K562 (cell line): ENCODE measurements around the gene MIP. TPM values are rescaled to one million over a fixed set of nuclear protein-coding genes. Genes with fewer than 3 reads are reported as not detected.

Experiments
- ELF2 ChIP-seq: fragments of 250-450 bp; sonication (Bioruptor Pico); IDR thresholded peaks from 2 replicates; pipeline ENCODE4 v1.5.0; 2021; ENCODE audit warnings: mild to moderate bottlenecking
- GATAD2B ChIP-seq: fragments of 450-650 bp; IDR thresholded peaks from 2 replicates; pipeline ENCODE4 v1.6.1; 2017; ENCODE audit warnings: mild to moderate bottlenecking, borderline replicate concordance
- MXD1 ChIP-seq: fragments of 250-450 bp; sonication (Bioruptor Pico); IDR thresholded peaks from 2 replicates; pipeline ENCODE4 v1.8.0; 2021; ENCODE audit warnings: borderline replicate concordance, mild to moderate bottlenecking, moderate library complexity; ENCODE audit not compliant: poor library complexity, severe bottlenecking
- POLR2G ChIP-seq: fragments of 200-400 bp; formaldehyde crosslinking; IDR thresholded peaks from 2 replicates; pipeline ENCODE4 v1.6.1; 2017; ENCODE audit warnings: low read depth, mild to moderate bottlenecking, antibody characterized with exemption, low read length, moderate library complexity
- POLR3A ChIP-seq: IDR thresholded peaks from 2 replicates; pipeline ENCODE4 v1.6.1; 2011; ENCODE audit warnings: borderline replicate concordance, mild to moderate bottlenecking, moderate library complexity; ENCODE audit not compliant: insufficient read length, insufficient read depth; ENCODE audit errors: extremely low read depth
- TEAD4 ChIP-seq, 2 experiments: sonication (generic) in 1 of 2; formaldehyde crosslinking in 1 of 2; IDR thresholded peaks; 2 replicates each; pipeline versions ENCODE4 v1.6.1 to v1.8.0; 2012 to 2022; ENCODE audit warnings: borderline replicate concordance in 1 of 2, inconsistent platforms in 1 of 2, low read length in 1 of 2, mild to moderate bottlenecking in 1 of 2, missing genetic modification reagents in 1 of 2
- ZNF589 ChIP-seq: fragments of 200-800 bp; sonication (Bioruptor generic); IDR thresholded peaks from 2 replicates; pipeline ENCODE4 v1.6.1; 2016; ENCODE audit warnings: low read depth, missing genetic modification characterization, missing compliant biosample characterization
- ZNF766 ChIP-seq: fragments of 200-800 bp; sonication (Bioruptor generic); conservative IDR thresholded peaks from 2 replicates; pipeline ENCODE4 v1.6.1; 2016; ENCODE audit warnings: missing genetic modification characterization, missing compliant biosample characterization
- polyA plus RNA-seq, 8 experiments: library from polyadenylated mRNA; depleted of rRNA in 4 of 8; stranded (reverse) in 5 of 8; unstranded in 3 of 8; fragments of >200 nt; fragmentation: Nextera tagmentation in 2 of 8; fragmentation: Illumina TruSeq in 1 of 8; extraction: Ambion mirVana in 2 of 8; extraction: Trizol in 1 of 8; gene quantifications; 2 replicates each; pipeline versions ENCODE4 v1.2.1 to v1.2.3, GENCODE V29; 2011 to 2014; ENCODE audit warnings: inconsistent platforms in 1 of 8, missing spikeins in 1 of 8
- total RNA-seq, 7 experiments: library from RNA; depleted of rRNA in 6 of 7; stranded (reverse); fragments of >200 nt in 6 of 7; fragmentation: Illumina TruSeq in 2 of 7; extraction: Trizol in 2 of 7; gene quantifications; 2 replicates each; pipeline versions ENCODE4 v1.2.1 to v1.2.3, GENCODE V29; 2011 to 2021; ENCODE audit warnings: low replicate concordance in 1 of 7
- TF ChIP-seq, protein P1 (sequence below): fragments of 200-600 bp; sonication (generic); IDR thresholded peaks from one replicate; pipeline ENCODE4 v1.6.1; 2012; ENCODE audit warnings: mild to moderate bottlenecking, low read depth, low read length, inconsistent platforms

Gene MIP
- total and polyA plus RNA-seq, 9 of the 15 experiments (the other 6 are each of a cell fraction or from before 2014, with no cell fraction given), result 0.09 to 0.36 (median 0.19) TPM; not detected in 5

DNA sequence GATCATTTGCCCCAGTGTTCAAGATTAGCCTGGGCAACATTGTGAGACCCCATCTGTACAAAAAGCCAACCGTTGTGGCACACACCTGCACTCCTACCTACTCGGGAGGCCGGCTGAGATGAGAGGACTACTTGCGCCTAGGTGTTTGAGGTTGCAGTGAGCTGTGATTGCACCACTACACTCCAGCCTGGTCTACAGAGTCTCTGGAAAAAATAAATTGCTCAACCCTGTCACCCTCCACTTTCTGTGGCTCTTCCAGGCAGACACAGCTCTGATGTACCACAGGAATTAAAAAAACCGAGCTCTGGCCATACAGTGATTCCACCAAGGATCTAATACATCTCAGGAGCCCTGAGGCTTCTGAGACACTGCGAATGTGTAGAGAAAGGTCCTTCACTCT, 19.6 kb downstream of the MIP start (continued):
- TF ChIP-seq, protein P1, sequence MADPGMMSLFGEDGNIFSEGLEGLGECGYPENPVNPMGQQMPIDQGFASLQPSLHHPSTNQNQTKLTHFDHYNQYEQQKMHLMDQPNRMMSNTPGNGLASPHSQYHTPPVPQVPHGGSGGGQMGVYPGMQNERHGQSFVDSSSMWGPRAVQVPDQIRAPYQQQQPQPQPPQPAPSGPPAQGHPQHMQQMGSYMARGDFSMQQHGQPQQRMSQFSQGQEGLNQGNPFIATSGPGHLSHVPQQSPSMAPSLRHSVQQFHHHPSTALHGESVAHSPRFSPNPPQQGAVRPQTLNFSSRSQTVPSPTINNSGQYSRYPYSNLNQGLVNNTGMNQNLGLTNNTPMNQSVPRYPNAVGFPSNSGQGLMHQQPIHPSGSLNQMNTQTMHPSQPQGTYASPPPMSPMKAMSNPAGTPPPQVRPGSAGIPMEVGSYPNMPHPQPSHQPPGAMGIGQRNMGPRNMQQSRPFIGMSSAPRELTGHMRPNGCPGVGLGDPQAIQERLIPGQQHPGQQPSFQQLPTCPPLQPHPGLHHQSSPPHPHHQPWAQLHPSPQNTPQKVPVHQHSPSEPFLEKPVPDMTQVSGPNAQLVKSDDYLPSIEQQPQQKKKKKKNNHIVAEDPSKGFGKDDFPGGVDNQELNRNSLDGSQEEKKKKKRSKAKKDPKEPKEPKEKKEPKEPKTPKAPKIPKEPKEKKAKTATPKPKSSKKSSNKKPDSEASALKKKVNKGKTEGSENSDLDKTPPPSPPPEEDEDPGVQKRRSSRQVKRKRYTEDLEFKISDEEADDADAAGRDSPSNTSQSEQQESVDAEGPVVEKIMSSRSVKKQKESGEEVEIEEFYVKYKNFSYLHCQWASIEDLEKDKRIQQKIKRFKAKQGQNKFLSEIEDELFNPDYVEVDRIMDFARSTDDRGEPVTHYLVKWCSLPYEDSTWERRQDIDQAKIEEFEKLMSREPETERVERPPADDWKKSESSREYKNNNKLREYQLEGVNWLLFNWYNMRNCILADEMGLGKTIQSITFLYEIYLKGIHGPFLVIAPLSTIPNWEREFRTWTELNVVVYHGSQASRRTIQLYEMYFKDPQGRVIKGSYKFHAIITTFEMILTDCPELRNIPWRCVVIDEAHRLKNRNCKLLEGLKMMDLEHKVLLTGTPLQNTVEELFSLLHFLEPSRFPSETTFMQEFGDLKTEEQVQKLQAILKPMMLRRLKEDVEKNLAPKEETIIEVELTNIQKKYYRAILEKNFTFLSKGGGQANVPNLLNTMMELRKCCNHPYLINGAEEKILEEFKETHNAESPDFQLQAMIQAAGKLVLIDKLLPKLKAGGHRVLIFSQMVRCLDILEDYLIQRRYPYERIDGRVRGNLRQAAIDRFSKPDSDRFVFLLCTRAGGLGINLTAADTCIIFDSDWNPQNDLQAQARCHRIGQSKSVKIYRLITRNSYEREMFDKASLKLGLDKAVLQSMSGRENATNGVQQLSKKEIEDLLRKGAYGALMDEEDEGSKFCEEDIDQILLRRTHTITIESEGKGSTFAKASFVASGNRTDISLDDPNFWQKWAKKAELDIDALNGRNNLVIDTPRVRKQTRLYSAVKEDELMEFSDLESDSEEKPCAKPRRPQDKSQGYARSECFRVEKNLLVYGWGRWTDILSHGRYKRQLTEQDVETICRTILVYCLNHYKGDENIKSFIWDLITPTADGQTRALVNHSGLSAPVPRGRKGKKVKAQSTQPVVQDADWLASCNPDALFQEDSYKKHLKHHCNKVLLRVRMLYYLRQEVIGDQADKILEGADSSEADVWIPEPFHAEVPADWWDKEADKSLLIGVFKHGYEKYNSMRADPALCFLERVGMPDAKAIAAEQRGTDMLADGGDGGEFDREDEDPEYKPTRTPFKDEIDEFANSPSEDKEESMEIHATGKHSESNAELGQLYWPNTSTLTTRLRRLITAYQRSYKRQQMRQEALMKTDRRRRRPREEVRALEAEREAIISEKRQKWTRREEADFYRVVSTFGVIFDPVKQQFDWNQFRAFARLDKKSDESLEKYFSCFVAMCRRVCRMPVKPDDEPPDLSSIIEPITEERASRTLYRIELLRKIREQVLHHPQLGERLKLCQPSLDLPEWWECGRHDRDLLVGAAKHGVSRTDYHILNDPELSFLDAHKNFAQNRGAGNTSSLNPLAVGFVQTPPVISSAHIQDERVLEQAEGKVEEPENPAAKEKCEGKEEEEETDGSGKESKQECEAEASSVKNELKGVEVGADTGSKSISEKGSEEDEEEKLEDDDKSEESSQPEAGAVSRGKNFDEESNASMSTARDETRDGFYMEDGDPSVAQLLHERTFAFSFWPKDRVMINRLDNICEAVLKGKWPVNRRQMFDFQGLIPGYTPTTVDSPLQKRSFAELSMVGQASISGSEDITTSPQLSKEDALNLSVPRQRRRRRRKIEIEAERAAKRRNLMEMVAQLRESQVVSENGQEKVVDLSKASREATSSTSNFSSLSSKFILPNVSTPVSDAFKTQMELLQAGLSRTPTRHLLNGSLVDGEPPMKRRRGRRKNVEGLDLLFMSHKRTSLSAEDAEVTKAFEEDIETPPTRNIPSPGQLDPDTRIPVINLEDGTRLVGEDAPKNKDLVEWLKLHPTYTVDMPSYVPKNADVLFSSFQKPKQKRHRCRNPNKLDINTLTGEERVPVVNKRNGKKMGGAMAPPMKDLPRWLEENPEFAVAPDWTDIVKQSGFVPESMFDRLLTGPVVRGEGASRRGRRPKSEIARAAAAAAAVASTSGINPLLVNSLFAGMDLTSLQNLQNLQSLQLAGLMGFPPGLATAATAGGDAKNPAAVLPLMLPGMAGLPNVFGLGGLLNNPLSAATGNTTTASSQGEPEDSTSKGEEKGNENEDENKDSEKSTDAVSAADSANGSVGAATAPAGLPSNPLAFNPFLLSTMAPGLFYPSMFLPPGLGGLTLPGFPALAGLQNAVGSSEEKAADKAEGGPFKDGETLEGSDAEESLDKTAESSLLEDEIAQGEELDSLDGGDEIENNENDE, result no peak
- TF ChIP-seq GATAD2B (no peak), ELF2 (no peak), POLR3A (no peak), MXD1 (CRISPR knock-in tag) (no peak), ZNF766 (CRISPR knock-in tag) (no peak), ZNF589 (CRISPR knock-in tag) (no peak), TEAD4 (IDR thresholded peaks at IDR 0.05; ENCODE audit: low read length) (no peak), TEAD4 (CRISPR knock-in tag; IDR thresholded peaks at IDR 0.05; ENCODE audit: borderline replicate concordance) (no peak), POLR2G (no peak)
